Thymus (tissue), 11 donors: ENCODE data around the gene NOL4L. TPM values are rescaled to one million over a fixed set of nuclear protein-coding genes. Genes with fewer than 3 reads are reported as not detected.

Source experiments
- DNase-seq, 9 donors: peaks; one replicate each; pipeline ENCODE4 v3.0.0-alpha.2; 2013; ENCODE audit warnings: low spot score in 9 of 9, low read depth in 6 of 9, missing footprints in 1 of 9
- H3K27ac ChIP-seq, 2 donors: one replicate each; pipeline ENCODE4 v1.5.1; 2013; ENCODE audit warnings: control low read depth in 1 of 2, low read depth in 1 of 2, low read length in 1 of 2, mild to moderate bottlenecking in 1 of 2, moderate library complexity in 1 of 2
- H3K27me3 ChIP-seq, 2 donors: one replicate each; pipeline ENCODE4 v1.5.1; 2013; ENCODE audit warnings: low read length in 1 of 2; ENCODE audit not compliant: control insufficient read depth in 2 of 2, insufficient read depth in 1 of 2
- H3K36me3 ChIP-seq, 2 donors: one replicate each; pipeline ENCODE4 v1.5.1; 2013; ENCODE audit warnings: low read length in 1 of 2, mild to moderate bottlenecking in 1 of 2, moderate library complexity in 1 of 2; ENCODE audit not compliant: control insufficient read depth in 2 of 2, insufficient read depth in 2 of 2
- H3K4me1 ChIP-seq, 2 donors: one replicate each; pipeline ENCODE4 v1.5.1; 2013; ENCODE audit warnings: low read length in 2 of 2; ENCODE audit not compliant: control insufficient read depth in 2 of 2, insufficient read depth in 2 of 2
- H3K4me3 ChIP-seq, 2 donors: one replicate each; pipeline ENCODE4 v1.5.1; 2013; ENCODE audit warnings: low read length in 2 of 2, control low read depth in 1 of 2, mild to moderate bottlenecking in 1 of 2
- H3K9me3 ChIP-seq, 2 donors: one replicate each; pipeline ENCODE4 v1.5.1; 2013; ENCODE audit warnings: low read length in 1 of 2, mild to moderate bottlenecking in 1 of 2; ENCODE audit not compliant: control insufficient read depth in 2 of 2, insufficient read depth in 1 of 2
- WGBS: extraction: QIAGEN DNeasy Blood & Tissue Kit; methylation state at CpG from one replicate; pipeline ENCODE4 v1.1.7; 2013; 5-methylcytosine and 5-hydroxymethylcytosine counted together
- polyA plus RNA-seq: library from polyadenylated mRNA; stranded (reverse); fragments of 200-250 nt; gene quantifications from one replicate; pipeline ENCODE4 v1.2.3, GENCODE V29; 2013
- total RNA-seq: library from RNA; stranded (reverse); fragments of 120-200 nt; gene quantifications from one replicate; pipeline ENCODE4 v1.2.4, GENCODE V29; 2013
- donor health status: healthy.

The NOL4L gene
- total and polyA plus RNA-seq, 2 donors = 12.4 to 14.1 TPM

GRCh38 chr20:32447136-32448027 is 137.8 kb downstream of the NOL4L start:
- H3K9me3 ChIP-seq = no peaks in the 10 kb centered on the region
- no peak overlapping the region for H3K4me3 ChIP-seq
- 96% methylated on average over 22 of the region's 22 CpGs for WGBS
- H3K36me3 ChIP-seq = peaks cover 94 to 98% of the 10 kb centered on the region in 2 donors
- H3K27ac ChIP-seq = no peak overlapping the region
- H3K4me1 ChIP-seq = peaks cover 0 to 18% of the 10 kb centered on the region in 2 donors
- H3K27me3 ChIP-seq = no peaks in the 10 kb centered on the region
- DNase-seq = no peak

DNA sequence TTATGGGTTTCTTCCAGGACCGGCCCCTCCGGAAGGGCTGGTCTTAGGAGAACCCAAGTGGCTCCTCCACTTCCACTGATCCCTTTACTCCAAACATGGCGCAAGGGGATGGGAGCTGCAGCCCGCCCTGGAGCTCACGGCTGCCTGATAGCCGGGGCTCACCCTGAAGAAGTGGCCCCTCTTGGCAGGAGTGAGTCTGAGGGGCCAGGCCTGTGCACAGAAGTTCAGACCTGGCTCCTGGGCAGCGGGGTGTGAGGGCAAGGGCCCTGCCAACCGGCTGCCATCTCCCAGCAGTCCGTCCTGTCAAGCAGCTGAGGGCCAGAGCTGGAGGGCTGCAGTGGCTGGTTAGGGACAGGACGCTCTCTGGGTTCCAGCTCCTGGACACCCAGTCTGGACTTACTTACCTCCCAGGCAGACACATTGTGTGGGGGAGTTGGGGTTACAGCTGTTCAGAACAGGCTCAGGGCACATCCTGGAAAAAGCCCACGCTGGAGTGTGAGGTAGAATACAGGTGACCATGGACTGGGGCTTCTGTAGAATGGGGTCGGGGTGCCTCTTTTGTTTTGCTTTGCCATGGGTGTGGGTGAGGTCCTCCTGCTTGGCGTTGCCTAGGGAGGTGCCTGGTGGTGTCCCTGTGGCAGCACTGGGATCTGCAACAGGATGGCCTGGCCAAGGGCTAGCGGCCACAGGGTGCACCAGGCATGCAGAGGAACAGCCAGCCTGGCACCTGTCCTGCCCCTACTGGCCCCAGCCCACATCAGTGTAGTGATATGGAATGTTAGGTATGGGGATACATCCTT is 138.6 kb downstream of the NOL4L start:
- H3K27ac ChIP-seq = no peak overlapping the region

DNA sequence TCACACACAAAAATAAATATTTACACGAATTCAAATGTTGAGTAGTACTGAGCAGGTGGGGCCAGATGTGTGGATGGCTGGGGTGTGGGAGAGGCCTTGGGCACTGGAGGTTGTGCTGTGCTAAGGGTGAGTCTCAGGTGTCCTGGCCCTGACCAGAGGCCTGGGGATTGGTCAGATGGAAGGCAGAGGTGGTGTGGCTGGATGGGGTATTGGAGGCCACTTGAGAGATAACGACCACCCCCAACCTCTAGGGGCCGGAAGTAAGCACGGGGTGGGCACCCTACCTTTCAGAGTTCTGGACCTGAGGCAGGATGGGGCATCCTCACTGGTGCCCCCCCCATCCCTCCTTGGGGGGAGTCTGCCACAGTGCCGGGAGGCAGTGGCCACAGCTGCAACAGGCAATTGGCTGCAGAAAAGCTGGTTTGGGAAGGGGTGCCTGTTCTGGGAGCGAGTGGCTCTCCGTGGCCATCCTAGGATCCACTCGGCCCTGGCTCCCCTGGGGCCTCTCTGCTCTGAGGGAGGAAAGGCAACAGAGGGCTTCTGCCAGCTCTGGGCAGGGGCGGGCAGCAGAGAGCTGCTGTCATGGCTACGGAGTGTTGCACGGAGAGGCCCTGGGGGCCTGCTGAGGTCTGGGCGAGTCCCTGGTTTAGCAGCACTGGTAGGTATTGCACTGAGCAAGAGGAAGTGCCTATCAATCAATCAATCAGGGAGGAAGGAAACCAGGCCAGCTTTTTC is 139.4 kb downstream of the NOL4L start:
- WGBS = 95% methylated on average over 12 of the region's 12 CpGs
- H3K4me1 ChIP-seq = peaks cover 0 to 10% of the 10 kb centered on the region in 2 donors
- H3K9me3 ChIP-seq = no peaks in the 10 kb centered on the region
- H3K27ac ChIP-seq = no peak overlapping the region
- H3K36me3 ChIP-seq = peaks cover 79 to 96% of the 10 kb centered on the region in 2 donors
- no peak for DNase-seq
- no peak overlapping the region for H3K4me3 ChIP-seq
- no peaks in the 10 kb centered on the region for H3K27me3 ChIP-seq

More for the DNA sequence above, 138.6 kb downstream of the NOL4L start:
- WGBS = 94% methylated on average over 14 of the region's 14 CpGs
- Histone ChIP-seq H3K27me3 (no peaks in the 10 kb centered on the region), H3K4me1 (peaks cover 0 to 12% of the 10 kb centered on the region in 2 donors), H3K9me3 (no peaks in the 10 kb centered on the region), H3K4me3 (no peak overlapping the region), H3K36me3 (peaks cover 86 to 96% of the 10 kb centered on the region in 2 donors)
- DNase-seq = no peak

DNA sequence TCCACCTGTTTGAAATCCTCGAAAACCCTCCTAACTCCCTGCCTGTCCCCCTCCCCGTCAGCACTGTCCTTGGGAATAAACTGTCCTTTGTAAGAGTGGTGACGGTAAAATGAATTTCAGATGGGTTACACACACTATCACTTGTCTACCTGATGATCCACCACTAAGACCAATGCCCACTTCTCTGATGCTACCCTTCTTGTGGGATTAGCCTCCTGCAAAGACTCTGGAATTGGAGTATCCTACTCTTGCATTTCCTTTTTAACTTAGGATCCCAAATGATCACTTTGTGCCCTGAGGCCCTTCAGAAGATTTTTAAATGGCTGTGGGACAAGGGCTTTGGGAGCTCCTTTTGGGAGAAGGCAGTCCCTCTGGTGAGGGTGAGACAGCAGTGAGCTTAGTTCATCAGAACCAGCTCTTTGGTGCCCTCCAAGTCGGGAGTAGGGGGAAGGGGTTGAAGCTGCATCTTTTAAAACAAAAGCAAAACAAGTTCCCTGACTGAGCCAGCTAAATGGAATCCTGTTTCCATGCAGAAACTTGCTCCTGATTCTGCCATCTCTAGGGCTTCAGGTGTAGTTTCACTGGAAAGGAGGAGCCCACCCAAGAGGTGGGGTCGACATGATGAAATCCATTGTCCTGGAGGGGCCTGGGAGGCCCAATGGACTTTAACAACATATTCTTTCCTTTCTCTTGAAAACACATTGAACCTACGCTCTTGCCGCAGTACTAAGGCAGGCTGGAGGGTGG is 140.5 kb downstream of the NOL4L start:
- no peaks in the 10 kb centered on the region for H3K9me3 ChIP-seq
- DNase-seq = no peak
- 96% methylated on average over 7 of the region's 7 CpGs for WGBS
- H3K36me3 ChIP-seq = peaks cover 73 to 96% of the 10 kb centered on the region in 2 donors
- H3K4me1 ChIP-seq = peaks cover 0 to 10% of the 10 kb centered on the region in 2 donors
- no peak overlapping the region for H3K27ac ChIP-seq
- no peak overlapping the region for H3K4me3 ChIP-seq
- no peaks in the 10 kb centered on the region for H3K27me3 ChIP-seq

- Histone ChIP-seq H3K4me1 (peaks cover 0 to 10% of the 10 kb centered on the region in 2 donors), H3K36me3 (peaks cover 73 to 95% of the 10 kb centered on the region in 2 donors), H3K4me3 (no peak overlapping the region), H3K9me3 (no peaks in the 10 kb centered on the region), H3K27ac (no peak overlapping the region), H3K27me3 (no peaks in the 10 kb centered on the region)
- WGBS = 89% methylated on average over 3 of the region's 3 CpGs
- DNase-seq = no peak
Observed at GRCh38 chr20:32443386-32443974, 141.7 kb downstream of the NOL4L start.

- no peaks in the 10 kb centered on the region for H3K9me3 ChIP-seq
- H3K4me1 ChIP-seq = peaks cover 0 to 10% of the 10 kb centered on the region in 2 donors
- 94% methylated on average over 10 of the region's 10 CpGs for WGBS
- no peaks in the 10 kb centered on the region for H3K27me3 ChIP-seq
- no peak overlapping the region for H3K27ac ChIP-seq
- DNase-seq = no peak
- peaks cover 72 to 95% of the 10 kb centered on the region in 2 donors for H3K36me3 ChIP-seq
- H3K4me3 ChIP-seq = no peak overlapping the region
Observed at GRCh38 chr20:32442630-32443373, 142.3 kb downstream of the NOL4L start.

DNA sequence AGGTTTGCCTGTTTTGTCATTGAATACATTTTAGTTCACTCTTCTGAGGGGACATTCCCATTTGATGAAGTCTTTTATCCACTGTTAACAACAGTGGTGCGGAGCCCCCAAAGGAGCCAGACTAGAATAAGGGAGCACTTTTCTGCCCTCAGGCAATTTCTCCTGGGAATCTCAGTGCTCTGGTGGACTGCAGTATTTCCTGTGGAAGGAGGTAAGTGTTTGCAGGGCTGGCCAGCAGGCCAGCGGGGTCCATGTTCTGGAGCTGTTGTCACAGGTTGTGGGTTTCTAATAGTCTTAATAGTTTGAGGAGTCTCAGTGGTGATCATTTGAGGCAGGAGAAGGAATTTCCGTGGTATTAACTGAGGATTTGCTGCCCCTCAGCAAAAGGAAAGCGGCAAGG is 143.5 kb downstream of the NOL4L start:
- Histone ChIP-seq H3K9me3 (no peaks in the 10 kb centered on the region), H3K4me1 (peaks cover 0 to 10% of the 10 kb centered on the region in 2 donors), H3K4me3 (no peak overlapping the region), H3K36me3 (peaks cover 70 to 95% of the 10 kb centered on the region in 2 donors), H3K27ac (no peak overlapping the region), H3K27me3 (no peaks in the 10 kb centered on the region)
- no peak for DNase-seq
- 99% methylated on average over 4 of the region's 4 CpGs for WGBS

- no peaks in the 10 kb centered on the region for H3K27me3 ChIP-seq
- WGBS = 93% methylated on average over 4 of the region's 4 CpGs
- no peaks in the 10 kb centered on the region for H3K9me3 ChIP-seq
- peaks cover 0 to 4% of the 10 kb centered on the region in 2 donors for H3K4me1 ChIP-seq
- DNase-seq = no peak
- no peak overlapping the region for H3K27ac ChIP-seq
- H3K36me3 ChIP-seq = peaks cover 69 to 95% of the 10 kb centered on the region in 2 donors
- no peak overlapping the region for H3K4me3 ChIP-seq
Observed at GRCh38 chr20:32440758-32441078, 144.4 kb downstream of the NOL4L start.
